Right lung (tissue), 5 donors: Measurements from ENCODE around the gene MSANTD2. TPM values are rescaled to one million over a fixed set of nuclear protein-coding genes. Genes with fewer than 3 reads are reported as not detected.
A peak's percentile ranks its signal among the peaks of the same experiment; 100 is the strongest.
"Not testable (repeated sequence)": the region's sequence is repeated elsewhere in the genome, so short reads cannot be mapped to it uniquely, and the experiment has no call there.

Source experiments
- DNase-seq, 2 donors: peaks; one replicate each; pipeline ENCODE4 v3.0.0-alpha.2; 2013
- polyA plus RNA-seq, 5 donors: library from polyadenylated mRNA; unstranded; fragments of 120-200 nt; gene quantifications; one replicate each; pipeline versions ENCODE4 v1.2.1 to v1.2.3, GENCODE V29; 2013; ENCODE audit warnings: inconsistent platforms in 1 of 5, low replicate concordance in 1 of 5; ENCODE audit not compliant: insufficient read length in 5 of 5, insufficient read depth in 1 of 5

MSANTD2 gene
- polyA plus RNA-seq, 5 donors = 36.6 to 45.9 (median 40.7) TPM

DNA sequence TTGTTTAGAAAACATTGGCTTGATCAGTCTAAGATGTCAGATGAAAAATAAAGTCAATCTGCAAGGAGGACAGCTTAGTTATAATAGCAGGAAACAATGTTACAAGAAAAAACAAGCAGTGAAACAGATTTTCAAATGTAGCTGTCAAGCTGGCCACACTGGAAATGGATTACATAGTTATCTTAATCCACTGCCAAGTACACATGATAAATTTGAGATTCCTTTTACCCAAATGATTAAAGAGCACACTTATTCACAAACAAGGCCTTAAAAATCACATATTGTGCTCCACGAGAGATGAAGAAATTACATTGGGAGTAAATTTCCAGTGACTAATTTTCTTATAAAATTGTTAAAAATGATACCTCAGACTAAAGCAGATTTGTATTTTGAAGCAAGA, 20.6 kb downstream of the MSANTD2 start:
- no peak for DNase-seq

DNA sequence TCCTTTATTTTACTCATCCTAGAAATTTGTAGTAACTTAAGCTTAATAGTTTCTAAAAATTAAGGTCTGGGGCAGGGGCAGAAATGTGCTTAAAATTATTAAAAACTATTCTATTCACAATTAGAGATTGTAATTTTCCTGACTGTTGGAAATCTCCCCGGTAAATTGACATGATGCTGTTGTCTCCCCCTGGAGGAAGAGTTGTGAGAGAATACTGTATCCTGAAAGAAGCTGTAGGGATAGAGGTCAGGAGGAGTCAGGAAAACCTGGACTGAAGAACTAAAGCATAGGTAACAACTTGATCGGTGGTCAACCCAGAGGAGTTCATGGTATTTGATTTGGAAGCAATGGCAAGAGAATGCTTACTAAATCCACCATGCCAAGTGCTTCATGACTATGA, 21.9 kb downstream of the MSANTD2 start:
- no peak for DNase-seq

DNA sequence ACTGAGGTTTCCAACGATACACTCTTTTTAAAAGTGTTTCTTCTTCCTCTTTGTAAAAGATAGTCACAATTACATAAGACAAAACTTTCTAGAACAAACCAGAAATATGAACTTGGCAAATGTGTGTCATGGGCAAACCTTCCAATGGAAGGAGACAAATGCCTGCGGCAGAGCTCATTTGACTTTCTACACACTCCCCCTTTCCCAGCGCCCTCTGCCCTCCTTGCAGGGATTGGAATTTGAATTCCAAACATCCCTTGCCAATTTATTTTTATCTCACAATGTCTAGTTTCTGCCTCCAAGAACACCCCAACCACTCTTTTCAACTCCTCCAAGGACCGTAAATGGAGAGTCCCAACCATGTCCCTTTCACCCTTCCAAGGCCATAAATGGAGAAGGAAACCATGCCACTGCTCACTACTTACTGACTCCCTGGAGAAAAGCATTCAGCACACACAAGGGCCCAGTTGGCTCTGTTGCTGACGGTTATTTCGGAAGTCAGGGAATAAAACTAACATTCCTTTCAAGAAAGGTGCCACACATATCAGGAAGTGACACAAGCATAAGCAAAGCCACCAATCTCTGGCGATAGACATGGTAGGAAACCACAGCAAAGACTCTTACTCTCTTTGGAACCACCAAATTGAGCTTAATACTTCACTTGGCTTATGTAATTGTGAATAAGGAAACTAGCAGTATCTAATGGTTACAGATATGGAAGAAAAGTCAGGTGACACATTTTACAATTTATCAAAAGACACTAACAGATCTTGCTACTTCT, 23.2 kb downstream of the MSANTD2 start:
- no peak for DNase-seq

DNA sequence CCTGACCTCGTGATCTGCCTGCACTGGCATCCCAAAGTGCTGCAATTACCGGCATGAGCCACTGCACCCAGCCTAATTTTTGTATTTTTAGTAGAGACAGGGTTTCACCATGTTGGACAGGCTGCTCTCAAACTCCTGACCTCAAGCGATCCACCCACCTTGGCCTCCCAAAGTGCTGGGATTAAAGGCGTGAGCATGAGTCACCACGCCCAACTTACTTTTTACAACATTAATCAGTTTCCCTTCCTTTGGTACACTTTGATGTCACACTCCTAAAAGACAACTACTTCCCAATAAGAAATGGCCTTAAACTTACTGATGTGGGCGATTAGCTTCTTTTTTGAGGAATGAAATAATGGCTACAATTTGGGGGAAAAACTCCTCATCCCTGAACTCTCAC, 29.2 kb downstream of the MSANTD2 start:
- not testable (repeated sequence) for DNase-seq

DNA sequence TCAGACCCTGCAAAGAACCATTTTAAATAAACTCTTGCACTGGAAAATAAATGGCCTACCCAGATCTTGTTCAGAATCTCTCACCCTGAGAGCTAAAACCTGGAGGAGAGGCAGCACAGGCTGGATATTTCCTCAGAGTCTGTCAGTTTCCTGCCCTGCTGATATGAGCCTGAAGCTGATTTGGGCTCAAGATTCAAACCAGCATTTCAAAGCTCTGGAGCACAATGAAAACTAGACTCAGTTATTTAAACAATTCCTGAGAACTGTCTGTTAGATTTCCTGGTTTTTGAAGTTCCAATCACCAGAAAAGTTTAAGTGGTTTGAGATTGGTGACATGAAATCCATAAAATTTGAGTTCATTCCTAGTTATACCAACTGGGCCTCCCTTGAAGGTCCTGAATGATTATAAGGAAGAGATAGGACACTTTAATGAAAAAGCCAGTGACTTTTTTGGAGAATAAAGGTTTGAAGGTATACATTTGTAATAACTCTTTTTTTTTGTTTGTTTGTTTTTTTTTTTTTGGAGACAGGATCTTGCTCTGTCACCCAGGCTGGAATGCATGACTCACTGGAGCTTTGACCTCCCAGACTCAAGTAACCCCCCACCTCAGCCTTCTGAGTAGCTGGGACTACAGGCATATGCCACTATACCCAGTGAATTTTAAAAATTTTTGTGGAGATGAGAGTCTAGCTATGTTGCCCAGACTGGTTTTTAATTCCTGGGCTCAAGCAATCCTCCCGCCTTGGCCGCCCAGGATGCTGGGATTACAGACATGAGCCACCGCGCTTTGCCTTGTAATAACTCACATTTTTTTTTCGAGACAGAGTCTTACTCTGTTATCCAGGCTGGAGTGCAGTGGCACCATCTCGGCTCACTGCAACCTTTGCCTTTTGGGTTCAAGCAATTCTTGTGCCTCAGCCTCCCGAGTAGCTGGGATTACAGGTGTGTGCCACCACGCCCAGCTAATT, 30.1 kb downstream of the MSANTD2 start:
- no peak for DNase-seq

DNA sequence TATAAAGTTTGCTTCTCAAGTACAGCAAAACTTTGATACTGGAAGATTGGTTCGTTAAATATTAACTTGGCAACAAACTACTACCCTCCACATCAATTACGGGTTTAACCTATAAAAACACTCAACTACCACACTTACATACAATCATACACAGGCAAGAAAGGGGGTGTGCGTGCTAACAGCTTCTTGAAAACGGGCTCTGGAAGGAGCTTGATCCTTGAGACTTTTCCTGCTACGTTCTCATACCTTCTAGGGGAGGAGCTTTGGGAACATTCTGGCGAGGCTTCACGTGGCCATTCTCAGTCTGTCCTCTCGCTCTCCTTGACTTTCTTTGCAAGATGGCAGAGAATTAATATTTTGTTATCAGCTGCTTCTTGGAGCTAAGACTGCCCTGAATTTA, 31.3 kb downstream of the MSANTD2 start:
- no peak for DNase-seq

DNA sequence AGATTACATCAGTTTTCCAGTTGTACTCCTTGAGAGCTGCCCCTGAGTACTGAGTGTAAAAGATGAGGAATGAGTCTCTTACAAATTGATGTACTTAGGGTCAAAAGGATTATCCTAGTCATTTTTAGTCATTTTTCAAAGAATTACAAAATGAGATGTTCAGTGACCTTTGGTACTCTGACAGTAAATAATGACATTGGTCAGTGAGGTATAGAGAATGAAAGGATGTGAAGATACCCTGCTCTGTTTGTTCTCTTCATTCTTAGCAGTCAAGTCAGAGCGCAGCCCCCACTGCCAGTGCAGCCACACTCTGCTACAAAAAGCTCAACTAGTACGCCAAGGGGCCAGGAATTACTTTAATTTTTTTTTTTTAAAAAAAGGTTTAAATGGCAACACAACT, 34.0 kb downstream of the MSANTD2 start:
- no peak for DNase-seq

DNA sequence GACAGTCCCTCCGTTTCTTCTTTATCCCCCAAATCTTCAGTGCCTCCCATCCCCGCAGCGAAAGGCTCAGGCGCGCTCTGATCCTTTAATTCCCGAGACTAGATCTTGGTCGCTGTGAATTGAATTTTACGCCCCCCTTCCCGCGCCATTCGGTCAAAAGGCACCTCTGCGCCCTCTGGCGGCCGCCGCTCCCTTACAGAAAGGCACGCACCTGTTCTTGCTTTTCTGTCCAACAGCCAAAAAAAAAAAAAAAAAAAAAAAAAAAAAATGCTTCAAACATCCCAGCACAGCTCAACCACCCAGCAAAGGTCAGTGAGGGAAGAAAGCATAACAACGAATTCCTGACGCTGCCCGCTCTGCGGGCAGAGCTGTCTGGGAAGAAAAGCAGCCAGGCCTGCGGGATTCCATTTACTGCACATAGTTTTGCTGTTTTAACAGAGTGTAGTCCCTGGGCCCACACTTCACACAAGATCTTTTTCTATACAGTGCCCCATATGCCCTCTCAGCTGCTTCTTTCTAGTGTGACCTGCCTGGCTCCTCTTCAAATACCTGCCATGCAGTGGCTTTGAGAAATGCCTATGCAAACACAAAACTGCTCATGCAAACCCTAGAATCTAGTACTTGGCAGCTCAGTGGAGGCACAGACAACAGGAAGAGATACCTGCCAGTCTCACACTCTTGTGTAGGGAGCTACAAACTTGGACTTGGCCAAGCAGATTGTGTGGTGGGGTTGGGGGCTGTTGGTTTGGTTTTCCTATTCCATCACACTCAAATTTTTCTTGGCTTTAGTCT, 36.9 kb downstream of the MSANTD2 start:
- DNase-seq = peak in 1 of 2 donors; percentile 75

DNA sequence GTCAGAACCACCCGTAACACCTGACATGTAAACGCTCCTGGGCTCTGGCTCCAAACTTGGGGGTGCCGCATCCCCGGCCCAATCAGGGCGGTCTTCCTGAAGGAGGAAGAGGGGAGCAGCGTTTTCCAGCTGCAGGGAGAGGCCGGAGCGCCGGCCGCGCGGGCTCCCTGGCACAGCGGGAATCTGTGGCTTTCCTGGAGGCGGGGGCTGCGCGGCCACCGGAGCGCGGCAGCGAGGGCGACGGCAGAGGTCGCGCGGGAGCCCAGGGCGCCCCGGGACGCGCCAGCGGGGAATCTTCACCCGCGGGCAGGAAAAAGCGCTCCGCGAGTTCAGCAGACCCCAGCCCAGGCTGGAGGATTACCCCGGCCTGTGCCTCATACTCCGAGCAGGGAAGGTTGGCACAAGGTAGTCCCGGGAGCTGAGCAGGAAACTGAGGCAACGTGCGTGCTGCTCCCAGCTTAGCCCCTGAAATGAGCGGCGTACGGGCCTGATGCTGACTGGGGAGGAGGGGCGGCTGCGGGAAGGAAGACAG, 37.5 kb downstream of the MSANTD2 start:
- no peak for DNase-seq

DNA sequence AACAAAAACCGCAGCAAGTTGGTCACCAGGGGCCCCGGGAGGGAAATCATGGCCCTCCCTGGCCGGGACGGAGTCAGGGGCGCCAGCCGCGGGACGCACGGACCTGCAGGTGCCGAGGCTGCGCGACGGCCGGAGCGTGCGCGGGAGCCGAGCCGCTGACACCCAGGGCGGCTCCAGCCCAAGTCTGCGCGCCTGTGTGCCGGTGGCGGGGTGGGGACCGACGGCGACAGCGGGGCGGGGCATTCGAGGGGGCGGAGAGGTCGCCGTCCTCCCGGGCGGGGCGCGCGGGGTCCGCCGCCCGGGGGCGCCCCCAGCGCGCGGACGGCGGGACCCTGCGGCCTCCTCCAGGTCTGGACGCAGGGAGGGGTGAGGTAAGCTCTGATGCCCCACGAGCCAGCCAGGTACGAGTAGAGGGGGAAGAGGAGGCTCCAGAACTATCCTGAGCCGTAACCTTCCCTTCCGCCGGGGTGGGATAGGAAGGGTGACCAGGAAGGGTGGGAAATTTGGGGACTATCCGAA, 38.0 kb downstream of the MSANTD2 start, which contains the start of gene ESAM:
TSS of gene ESAM (minus strand) at position 186 of the 519 bp plus-strand sequence. CDS start at position 50, 136 bp downstream.
- DNase-seq = no peak

DNA sequence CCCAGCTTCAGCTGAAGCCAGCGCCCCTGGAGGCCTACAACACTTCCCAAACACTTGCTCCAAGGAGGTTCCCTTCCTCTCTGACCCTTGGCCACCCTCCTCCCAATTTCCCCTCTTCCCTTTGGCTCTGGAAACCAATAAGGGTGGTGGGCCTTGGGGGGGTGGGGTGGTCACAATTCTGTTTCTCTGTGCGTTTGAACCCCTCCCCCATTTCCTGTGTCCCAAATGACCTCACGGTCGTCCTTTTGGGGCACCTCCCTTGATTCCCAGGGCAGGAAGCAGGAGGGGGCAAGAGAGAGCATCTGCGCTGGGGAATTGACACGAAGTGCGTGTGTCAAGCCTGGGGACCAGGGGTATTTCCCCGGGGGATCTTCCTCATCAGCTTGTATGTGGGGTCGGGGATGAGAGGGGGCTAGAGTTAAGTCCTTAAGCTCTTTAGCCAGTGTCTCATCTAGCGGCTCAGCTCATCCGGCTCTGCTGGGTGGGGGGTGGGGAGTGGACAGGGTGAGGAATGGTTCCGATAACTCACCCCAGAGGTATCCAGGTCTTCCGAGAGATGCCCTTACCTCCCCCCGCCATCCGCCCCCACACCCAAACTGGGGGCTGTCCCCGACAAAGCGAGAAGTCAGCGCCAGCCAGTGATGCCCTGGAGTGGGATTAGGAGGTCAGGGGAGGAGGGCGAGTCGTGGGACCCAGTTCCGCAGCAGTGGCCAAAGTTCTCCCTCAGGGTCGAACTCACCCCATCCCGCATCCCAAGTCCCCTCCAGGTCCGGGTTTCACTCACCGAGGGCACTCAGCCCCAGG, 38.7 kb downstream of the MSANTD2 start:
- no peak for DNase-seq

DNA sequence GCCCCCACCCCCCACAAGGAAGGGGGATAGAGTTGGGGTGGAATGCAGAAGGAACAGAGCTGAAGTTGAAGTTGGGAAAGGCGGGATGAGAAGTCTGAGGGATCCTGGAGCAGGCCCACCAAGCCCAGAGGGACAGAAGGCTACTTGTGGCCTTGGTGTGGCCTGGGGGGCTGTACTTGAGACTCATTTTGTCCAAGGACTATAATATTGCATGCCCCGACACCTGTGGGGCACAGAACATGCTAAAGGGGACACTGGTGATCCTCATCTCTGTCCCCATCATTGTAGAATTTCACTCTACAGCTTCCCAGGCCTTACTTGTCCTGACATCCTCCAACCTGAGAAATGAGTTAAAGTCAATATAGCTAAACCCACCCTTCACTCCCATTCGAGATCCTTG, 39.4 kb downstream of the MSANTD2 start:
- DNase-seq = no peak

DNA sequence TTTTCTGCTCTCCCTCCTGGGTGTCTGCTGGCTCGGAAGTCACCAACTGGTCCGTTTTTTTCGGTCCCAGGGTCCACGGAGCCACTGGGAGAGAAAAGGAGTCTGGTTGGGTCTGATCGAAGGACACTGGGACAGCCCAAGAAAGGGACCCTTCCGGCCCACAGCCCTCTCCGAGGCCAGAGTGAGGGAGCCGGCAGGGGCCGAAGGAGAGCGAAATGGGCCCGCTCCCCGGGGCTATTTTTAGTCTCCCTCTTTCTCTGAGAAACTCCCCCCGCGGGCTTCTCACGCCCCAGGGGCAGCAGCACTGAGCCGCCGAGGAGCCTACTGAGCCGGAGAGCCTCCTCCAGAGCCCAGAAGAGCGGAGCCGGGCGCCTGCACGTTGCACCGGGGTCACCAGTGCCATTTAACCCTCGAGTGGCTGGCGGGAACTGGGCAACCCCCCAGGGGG, 40.0 kb downstream of the MSANTD2 start:
- DNase-seq = no peak

DNA sequence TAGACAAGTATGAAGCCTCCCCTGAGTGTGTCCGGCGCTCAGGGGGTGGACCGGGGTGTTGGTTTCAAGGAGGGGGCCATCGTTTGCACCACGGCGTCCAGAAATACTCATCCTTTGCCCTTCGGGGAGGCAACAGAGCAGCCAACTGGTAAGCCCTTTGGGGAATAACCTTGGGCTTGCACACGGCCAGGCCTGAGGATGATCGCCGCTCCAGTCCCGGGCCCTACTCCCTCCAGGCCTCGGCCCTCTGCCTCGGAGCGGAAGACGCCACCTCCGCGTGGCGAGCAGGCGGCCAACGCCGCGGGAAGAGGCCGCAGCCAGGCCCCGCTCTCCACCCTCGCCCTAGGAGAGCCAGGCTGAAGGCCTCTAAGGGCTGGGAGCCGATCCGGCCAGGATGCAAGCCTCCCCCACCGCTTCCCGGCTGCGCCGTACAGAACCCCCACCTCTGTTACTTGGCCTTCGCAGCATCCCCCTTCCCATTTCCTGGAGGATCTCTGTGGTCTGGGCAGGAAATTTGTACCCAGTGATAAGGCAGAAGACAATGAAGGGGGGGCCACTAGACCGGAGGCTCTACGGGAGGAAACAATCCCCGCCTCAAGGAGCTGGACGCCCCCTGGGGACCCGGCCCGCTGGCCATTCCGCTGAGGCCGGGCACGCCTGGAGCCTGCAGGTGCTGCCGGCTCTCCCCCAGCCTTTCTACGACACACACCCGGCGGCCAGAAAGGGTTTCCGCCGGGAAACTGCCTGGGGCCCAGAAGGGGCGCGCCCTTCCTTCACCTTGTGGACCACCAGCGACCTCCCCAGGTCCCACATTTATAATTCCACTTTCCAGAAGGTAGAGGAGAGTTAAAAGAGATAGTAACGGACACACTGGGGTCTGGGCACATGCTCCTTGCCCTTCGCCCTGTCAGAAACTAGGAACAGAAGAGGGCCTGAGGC, 40.7 kb downstream of the MSANTD2 start:
- DNase-seq = no peak

DNA sequence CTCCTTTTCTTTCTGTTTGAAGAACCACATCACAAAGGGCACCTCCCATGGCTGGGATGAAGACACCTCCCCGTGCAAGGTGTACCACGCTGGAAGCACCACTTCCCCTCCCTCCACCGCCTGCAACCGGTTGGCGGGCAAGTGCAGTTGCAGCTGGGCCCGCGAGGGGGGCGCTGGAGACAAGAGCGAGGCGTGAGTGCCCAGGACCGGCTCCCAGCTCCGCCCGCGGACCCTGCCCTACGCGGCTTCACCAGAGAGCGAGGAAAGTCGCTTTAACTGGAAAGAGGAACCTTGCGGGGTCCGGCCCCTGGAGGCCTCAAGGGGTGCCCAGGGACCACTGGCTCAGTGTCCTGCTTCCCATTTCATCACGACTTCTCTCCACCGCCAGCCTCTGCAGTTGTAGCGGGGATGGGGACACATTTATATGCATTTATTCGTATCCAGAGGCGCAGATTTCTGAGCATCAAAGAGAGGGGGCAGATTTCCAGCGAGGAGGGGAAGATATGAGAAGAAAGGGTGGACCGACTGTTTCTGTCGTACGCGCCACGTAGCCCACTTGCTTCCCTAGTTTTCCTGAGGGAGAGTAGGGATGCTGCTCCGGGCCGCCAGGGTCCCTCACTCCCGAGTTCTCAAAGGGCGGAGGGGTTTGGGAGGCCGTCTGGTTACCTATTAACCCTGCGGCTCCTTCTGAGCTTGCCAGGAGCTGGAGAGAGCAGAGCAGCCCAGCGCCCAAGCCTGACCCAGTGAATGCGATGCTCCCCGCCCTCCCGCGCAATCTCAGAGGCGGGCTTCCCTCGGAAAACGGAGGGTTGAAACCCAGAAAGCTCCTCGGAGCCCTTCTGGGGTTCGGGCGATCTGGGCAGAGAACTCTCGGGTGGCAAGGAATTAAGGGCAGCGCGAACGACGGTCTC, 41.6 kb downstream of the MSANTD2 start:
- no peak for DNase-seq

DNA sequence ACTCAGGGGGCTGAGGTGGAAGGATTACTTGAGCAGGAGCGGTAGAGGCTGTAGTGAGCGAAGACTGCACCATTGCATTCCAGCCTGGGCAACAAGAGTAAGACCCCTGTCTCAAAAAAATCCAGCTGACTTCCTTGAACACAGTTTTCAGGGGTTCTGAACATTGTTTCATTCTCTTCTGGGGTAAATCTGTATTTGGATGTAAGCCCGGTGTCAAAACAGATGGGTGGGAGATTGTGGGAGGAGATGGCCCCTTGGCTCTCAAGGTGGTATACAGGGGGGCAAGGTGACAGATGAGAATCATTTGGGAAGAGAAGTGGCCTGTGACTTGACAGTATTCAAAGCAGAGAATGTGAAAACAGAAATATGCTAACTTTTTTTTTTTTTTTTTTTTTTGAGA, 42.9 kb downstream of the MSANTD2 start:
- DNase-seq = no peak

DNA sequence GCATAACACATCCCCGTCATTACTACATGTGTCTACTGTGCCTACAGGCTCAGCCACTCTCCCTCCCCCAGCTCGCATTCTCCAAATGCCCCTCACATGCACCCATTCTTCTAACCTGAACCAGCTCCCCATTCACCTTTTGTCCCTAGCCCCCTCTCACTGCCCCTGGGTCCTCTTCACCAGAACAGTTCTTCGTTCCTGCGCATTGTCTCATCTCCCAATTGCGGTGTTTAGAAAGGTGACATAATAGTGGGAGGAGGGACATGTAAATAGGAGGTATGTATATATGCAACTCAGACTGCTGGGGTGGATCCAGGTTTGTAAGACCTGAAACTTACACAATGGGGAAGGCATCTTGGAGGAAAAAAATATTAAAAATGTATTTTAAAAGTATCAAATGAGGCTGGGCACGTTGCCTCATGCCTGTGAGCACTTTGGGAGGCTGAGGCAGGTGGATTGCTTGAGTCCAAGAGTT, 43.4 kb downstream of the MSANTD2 start:
- no peak for DNase-seq
